CD4-positive, alpha-beta T cell treated with Interleukin-6 for 4 hours (primary cell): ENCODE data around the gene ACSM3.
"Not testable (repeated sequence)": the region's sequence is repeated elsewhere in the genome, so short reads cannot be mapped to it uniquely, and the experiment has no call there.

Experiments
- DNase-seq: peaks from one replicate; pipeline ENCODE4 v3.0.0-alpha.2; 2020; ENCODE audit warnings: mixed read lengths

Gene ACSM3

GRCh38 chr16:20761175-20761574 is 2.6 kb upstream of the ACSM3 start:
- DNase-seq = no peak

- DNase-seq = no peak
Observed at GRCh38 chr16:20762404-20763123, 1.2 kb upstream of the ACSM3 start.

- not testable (repeated sequence) for DNase-seq
Observed at GRCh38 chr16:20764448-20764847, 634 bp downstream of the ACSM3 start.

GRCh38 chr16:20765732-20766131 is 1.9 kb downstream of the ACSM3 start:
- no peak for DNase-seq

- DNase-seq = no peak
Observed at GRCh38 chr16:20766294-20766693, 2.5 kb downstream of the ACSM3 start.

- DNase-seq = no peak
Observed at GRCh38 chr16:20767577-20767976, 3.8 kb downstream of the ACSM3 start.

GRCh38 chr16:20768121-20768520 is 4.3 kb downstream of the ACSM3 start:
- no peak for DNase-seq

- no peak for DNase-seq
Observed at GRCh38 chr16:20768818-20769217, 5.0 kb downstream of the ACSM3 start.

GRCh38 chr16:20773679-20774078 is 9.9 kb downstream of the ACSM3 start:
- no peak for DNase-seq

GRCh38 chr16:20774703-20775362 is 11.0 kb downstream of the ACSM3 start:
- DNase-seq = peak; percentile 62

GRCh38 chr16:20781697-20782096 is 17.9 kb downstream of the ACSM3 start:
- no peak for DNase-seq

- DNase-seq = no peak
Observed at GRCh38 chr16:20782470-20782869, 18.7 kb downstream of the ACSM3 start.

GRCh38 chr16:20784204-20784603 is 20.4 kb downstream of the ACSM3 start:
- no peak for DNase-seq

GRCh38 chr16:20789130-20789529 is 25.3 kb downstream of the ACSM3 start:
- DNase-seq = no peak

GRCh38 chr16:20791923-20792612 is 28.3 kb downstream of the ACSM3 start:
- DNase-seq = no peak

GRCh38 chr16:20798364-20798763 is 34.5 kb downstream of the ACSM3 start:
- DNase-seq = peak; percentile 22

- DNase-seq = no peak
Observed at GRCh38 chr16:20799599-20799998, 35.8 kb downstream of the ACSM3 start.

- DNase-seq = no peak
Observed at GRCh38 chr16:20801278-20801677, 37.5 kb downstream of the ACSM3 start.

- no peak for DNase-seq
Observed at GRCh38 chr16:20803192-20803560, 39.4 kb downstream of the ACSM3 start.

- DNase-seq = no peak
Observed at GRCh38 chr16:20803561-20804214, 39.9 kb downstream of the ACSM3 start.

GRCh38 chr16:20805684-20806167 is 41.9 kb downstream of the ACSM3 start:
- not testable (repeated sequence) for DNase-seq

- DNase-seq = peak; percentile 75
Observed at GRCh38 chr16:20806168-20807050, 42.6 kb downstream of the ACSM3 start, which contains the start of the genes ERI2 and REXO5. ERI2 (minus strand) TSS chr16:20806472; CDS start chr16:20806430, 42 bp downstream. REXO5 (plus strand) TSS chr16:20806527; CDS start chr16:20806954, 427 bp downstream.
